Measurements from ENCODE around the gene BCO2.

BCO2 gene

GRCh38 chr11:112219476-112220232 is 44.3 kb downstream of the BCO2 start:
- peak in 1 of 4 experiments; percentile 3 for DNase-seq

DNA sequence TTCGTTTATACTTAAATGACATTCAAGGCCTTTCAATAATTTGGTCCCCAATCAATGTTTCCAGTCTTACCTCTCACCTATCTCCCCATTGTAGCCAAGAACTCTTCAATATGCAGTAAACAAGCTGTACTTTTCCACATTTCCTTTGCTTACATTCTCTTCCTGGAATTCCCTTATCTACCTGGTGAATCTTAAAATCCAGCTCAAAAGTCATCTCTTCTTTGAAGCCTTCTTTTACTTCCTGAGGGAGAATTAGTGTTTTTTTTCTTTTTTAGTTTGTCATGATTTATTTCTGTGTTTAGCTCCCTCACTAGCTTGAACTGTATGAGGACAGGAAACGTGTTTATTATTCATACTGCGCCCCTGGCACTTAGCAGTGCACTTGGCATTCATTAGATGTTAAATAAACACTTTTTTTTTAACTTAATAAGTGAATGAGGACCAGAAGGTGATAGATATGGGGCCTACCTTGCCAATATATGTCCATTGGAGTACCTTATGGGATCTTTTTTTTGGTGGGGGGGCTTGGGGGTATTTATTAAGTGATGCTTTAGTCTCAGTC is 46.0 kb downstream of the BCO2 start:
- DNase-seq = no peak

GRCh38 chr11:112222303-112222702 is 47.0 kb downstream of the BCO2 start:
- DNase-seq = no peak

- DNase-seq = no peak
Observed at GRCh38 chr11:112223121-112223520, 47.8 kb downstream of the BCO2 start.

DNA sequence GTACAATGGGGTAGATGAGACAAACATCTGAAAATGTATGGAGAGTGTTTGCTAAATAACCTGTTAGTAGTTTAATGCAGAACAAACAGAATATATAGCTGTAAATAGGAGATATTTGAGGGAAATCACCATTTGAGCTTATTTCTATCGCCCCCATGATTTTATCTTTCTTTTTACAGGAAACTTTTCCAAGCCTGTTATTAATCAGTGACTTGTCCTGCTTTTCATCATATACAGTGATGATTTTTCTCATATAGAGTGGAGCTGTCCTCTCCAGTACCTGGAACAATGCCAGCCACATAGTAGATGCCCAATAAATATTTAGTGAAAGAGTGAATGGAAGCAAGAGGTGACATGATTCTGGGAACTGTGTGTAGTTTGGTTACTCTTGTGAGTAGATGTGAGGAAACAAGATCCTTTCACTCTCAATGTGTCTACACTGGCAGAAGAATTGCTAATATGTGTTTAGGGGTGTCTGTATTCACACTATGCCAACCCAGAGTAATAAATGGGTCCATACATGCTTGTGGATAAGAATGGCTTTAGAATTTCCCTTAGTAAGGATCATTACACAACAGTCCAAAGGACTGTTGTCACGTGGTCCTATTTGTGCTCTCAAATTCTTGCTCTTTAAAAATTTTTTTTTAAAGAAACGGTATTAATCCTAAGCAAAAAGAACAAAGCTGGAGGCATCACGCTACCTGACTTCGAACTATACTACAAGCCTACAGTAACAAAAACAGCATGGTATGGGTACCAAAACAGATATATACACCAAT is 48.6 kb downstream of the BCO2 start:
- no peak for DNase-seq

- DNase-seq = no peak
Observed at GRCh38 chr11:112225753-112226061, 50.4 kb downstream of the BCO2 start.

DNA sequence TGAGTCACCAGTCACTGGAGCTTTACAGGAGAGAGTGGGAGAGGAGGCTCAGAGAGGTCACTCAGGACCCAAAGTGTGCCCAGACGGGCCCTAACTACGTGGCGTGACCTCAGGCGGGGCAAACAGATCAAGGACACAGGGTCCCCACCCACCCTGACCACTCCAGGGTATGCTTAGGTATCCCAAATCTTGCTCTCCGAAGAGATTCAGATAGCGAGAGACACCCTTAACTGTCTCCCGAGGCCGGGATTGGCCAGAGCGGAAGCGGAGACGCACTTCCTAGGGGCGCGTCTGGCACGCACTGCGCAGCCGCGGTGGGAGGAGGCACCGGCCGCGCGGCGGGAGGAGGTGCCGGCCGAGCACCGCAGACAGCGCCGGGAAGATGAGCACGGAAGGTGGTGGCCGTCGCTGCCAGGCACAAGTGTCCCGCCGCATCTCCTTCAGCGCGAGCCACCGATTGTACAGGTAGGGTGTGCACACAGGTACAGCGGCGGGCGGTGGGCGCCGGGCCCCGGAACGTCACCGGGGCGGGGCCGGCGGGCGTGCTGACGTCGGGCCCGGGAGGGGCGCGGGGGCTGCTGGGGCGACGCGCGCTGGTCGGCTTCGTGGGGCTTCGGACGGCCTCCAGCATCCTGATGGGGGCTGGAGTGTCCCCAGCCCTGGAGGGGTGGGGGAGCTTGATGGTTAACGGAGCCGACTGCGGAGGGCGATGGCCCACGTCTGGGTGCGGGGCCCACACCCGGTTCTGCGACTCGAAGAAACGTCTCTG is 50.9 kb downstream of the BCO2 start, which contains the start of gene PTS:
TSS of gene PTS (plus strand) at position 367 of the 769 bp plus-strand sequence. CDS start at position 383, 16 bp downstream.
- peak; percentile 66 to 71 (median 70) for DNase-seq

DNA sequence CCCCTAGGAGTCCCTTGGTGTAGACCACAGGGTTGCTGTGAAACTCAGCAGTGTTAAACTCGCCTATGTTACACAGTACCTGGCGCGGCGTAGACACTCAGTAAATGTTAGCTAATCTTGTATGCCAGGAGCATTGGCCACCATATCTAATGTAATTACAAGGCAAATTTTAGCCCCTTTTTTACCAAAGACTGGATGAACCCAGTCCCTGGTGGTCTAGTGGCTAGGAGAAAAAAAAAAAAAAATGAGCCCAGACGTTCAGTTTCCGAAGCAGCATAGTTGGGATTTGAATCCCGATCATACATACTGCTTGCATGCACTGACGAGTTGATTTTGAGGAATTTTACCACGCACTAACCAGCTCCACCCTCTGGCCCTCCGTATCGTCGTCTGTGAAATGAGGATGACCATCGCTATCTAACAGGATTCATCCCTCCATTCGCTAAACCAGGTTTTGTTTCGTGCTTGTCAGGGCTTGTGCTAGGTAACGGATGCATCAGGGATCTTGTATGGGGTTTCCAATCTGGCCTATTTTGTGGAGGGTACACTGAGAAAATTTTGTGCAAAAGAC is 51.6 kb downstream of the BCO2 start:
- DNase-seq = no peak

DNA sequence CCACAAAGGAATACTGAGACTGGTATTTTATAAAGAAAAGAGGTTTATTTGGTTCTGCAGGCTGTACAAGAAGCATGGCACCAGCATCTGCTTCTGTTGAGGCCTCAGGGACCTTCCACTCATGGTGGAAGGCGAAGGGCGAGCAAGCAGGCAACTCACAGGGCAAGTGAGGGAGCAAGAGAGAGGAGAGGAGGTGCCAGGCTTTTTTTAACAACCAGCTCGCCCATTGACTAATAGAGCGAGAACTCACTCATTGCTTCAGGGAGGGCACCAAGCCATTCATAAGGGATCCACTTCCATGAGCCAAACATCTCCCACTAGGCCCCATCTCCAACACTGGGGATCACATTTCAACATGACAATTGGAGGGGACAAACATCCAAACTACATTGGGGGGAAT is 52.2 kb downstream of the BCO2 start:
- DNase-seq = no peak

GRCh38 chr11:112228706-112229105 is 53.4 kb downstream of the BCO2 start:
- DNase-seq = no peak

GRCh38 chr11:112229159-112229558 is 53.8 kb downstream of the BCO2 start:
- DNase-seq = no peak

DNA sequence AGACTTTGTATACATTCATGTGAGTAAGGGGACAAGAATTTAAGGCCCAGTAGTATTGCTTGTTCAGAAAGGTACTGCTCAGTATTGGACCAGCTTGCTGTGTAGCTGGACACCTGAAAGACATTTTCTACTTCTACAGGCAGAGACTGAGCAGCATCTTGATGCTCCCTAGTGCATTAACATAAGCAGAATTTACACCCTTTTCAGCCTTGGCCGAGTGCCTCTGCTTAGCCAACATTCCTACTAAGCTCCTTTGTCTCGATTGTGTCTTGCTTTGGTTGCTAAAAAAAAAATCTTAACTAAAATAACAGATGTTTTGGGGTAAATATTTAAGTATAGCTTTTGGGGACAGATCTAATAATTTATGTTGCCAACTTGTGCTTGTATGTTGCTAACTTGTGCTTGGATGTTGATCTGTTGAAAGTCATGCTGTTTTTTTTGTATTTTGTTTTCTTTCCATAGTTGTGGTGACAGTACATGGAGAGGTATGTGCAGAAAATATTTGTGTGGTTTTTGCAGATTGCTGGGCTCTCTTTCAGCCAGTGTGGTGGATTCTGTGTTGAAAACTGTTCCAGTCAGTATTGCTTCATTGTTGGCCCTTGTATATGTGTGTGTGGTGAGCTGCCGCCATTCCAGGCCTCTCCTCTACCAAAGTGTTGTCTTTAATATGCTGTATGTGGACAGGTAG is 54.6 kb downstream of the BCO2 start:
- DNase-seq = no peak

- no peak for DNase-seq
Observed at GRCh38 chr11:112231952-112232351, 56.6 kb downstream of the BCO2 start.

- DNase-seq = no peak
Observed at GRCh38 chr11:112235750-112236390, 60.6 kb downstream of the BCO2 start.

DNA sequence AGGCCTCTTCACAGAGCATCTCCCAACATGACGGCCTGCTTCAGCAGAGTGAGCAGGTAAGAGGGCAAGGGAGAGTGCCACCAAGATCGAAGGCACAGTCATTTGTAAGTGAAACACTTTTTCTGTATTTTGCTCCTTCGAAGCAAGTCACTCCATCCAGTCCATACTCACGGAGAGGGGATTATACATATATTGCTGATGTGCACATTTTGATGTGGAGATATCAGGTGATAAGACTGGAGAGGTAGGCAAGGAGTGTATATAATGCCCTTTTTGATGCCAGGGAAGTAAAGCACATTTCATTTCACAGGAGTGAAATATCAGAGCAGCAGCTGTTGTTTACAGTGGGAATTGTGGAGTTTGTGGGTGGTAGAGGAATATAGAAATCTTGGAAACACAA is 62.1 kb downstream of the BCO2 start:
- no peak for DNase-seq

- no peak for DNase-seq
Observed at GRCh38 chr11:112238041-112238440, 62.7 kb downstream of the BCO2 start.

DNA sequence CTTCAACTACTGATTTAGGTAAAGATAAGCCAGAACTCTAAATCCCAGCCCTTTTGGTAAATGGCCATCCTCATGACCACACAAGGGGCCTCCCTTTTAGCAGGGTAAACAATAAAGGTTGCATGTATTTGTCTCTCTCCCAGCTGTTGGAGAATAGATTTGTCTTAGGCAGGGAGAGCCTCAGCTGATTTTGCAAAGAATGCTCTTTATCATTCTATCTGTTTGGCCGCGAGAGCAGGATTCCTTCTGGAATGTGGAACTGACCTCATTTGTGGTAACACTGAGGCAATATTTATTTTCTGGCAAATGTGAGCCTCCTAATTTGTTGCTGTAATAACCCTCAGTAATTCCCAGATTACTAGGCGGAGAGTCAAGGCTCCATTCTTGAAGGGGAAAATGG is 66.2 kb downstream of the BCO2 start:
- DNase-seq = no peak

- DNase-seq = no peak
Observed at GRCh38 chr11:112247201-112247600, 71.9 kb downstream of the BCO2 start.

DNA sequence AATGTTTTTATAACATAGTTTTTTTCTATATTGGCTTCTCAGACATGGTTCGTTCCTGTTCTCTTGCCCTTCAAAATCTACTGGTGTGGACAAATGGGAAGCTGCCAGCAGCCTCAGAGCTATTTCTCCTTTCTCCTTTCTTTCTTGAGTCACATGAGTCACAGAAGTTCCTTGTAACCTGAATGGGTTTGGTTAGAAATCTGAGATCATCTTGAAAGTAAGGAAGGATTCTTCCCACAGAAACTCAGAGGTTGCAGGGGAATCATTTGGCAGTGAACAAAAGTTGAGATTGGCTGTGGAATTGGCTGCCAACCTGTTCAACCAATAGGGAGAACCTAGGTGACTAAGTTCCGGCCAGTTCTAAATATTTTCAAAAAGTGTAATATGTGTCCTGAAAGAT is 72.9 kb downstream of the BCO2 start:
- DNase-seq = no peak

DNA sequence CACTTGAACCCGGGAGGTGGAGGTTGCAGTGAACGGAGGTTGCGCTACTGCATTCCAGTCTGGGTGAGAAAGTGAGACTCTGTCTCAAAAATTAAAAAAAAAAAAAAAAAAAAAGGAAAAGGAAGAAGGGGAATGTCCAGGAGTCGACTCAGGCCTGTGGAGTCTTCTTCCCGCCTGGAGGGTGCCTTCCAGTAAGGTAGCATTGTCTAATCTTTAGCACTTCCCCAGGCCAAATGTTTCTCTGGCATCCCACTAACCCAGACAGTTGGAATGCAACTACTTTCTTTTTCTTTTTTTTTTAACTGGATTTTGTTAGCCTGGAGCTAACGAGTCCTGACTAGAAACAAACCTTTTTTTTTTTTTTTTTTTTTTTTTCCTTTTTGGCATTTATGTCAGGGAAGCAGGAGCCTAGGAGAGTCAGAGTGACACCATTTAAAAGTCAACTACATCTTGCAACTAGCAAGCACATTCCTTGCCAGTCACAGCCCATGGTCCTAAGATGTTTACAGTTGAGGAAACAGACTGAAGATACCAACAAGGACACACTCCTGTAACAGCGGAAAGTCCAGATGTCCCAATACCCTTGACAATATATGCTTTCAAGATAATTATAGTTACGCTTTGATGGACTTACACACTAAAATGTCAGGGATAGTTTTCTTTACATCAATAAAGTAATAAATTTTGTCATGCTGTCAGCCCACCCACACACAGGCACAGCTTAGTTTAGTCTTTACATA is 74.7 kb downstream of the BCO2 start:
- no peak for DNase-seq

- no peak for DNase-seq
Observed at GRCh38 chr11:112253605-112254242, 78.4 kb downstream of the BCO2 start.

Measured in activated CD4-positive, CD25-positive, alpha-beta regulatory T cell (primary cell).